Eye (tissue), 1 donor: Measurements from ENCODE around the gene HDAC4.
"Not testable (repeated sequence)": the region's sequence is repeated elsewhere in the genome, so short reads cannot be mapped to it uniquely, and the experiment has no call there.

Source experiments
- DNase-seq: peaks from one replicate; pipeline ENCODE4 v3.0.0-alpha.2; 2015

HDAC4 gene

GRCh38 chr2:239291475-239292350 lies 109.1 kb downstream of the HDAC4 start:
- peak; percentile 88 for DNase-seq

- DNase-seq = peak; percentile 62
Measured at GRCh38 chr2:239290618-239291474, 110.0 kb downstream of the HDAC4 start.

GRCh38 chr2:239289545-239289944 lies 111.3 kb downstream of the HDAC4 start:
- DNase-seq = no peak

GRCh38 chr2:239288951-239289511 lies 111.8 kb downstream of the HDAC4 start:
- DNase-seq = no peak

GRCh38 chr2:239288237-239288636 lies 112.6 kb downstream of the HDAC4 start:
- no peak for DNase-seq

- no peak for DNase-seq
Measured at GRCh38 chr2:239287461-239287860, 113.4 kb downstream of the HDAC4 start.

GRCh38 chr2:239286901-239287300 lies 113.9 kb downstream of the HDAC4 start:
- DNase-seq = no peak

GRCh38 chr2:239285932-239286230 lies 114.9 kb downstream of the HDAC4 start:
- no peak for DNase-seq

- DNase-seq = no peak
Measured at GRCh38 chr2:239285071-239285931, 115.5 kb downstream of the HDAC4 start.

- DNase-seq = no peak
Measured at GRCh38 chr2:239283961-239284795, 116.6 kb downstream of the HDAC4 start.

GRCh38 chr2:239283288-239283945 lies 117.4 kb downstream of the HDAC4 start:
- no peak for DNase-seq

GRCh38 chr2:239282448-239283287 lies 118.2 kb downstream of the HDAC4 start:
- DNase-seq = no peak

GRCh38 chr2:239280296-239281017 lies 120.4 kb downstream of the HDAC4 start:
- DNase-seq = not testable (repeated sequence)

GRCh38 chr2:239279508-239280295 lies 121.1 kb downstream of the HDAC4 start:
- no peak for DNase-seq

- no peak for DNase-seq
Measured at GRCh38 chr2:239278941-239279365, 121.9 kb downstream of the HDAC4 start.

GRCh38 chr2:239278361-239278760 lies 122.5 kb downstream of the HDAC4 start:
- DNase-seq = no peak

- DNase-seq = no peak
Measured at GRCh38 chr2:239277401-239278085, 123.3 kb downstream of the HDAC4 start.

- DNase-seq = no peak
Measured at GRCh38 chr2:239276851-239277250, 124.0 kb downstream of the HDAC4 start.
